Astrocyte (in vitro differentiated cells and primary cell): Measurements from ENCODE around the gene SSTR5.

ENCODE experiments used
- CTCF ChIP-seq: IDR thresholded peaks from 2 replicates; pipeline ENCODE4 v1.5.1; 2011; ENCODE audit warnings: low read depth, mild to moderate bottlenecking, inconsistent platforms, low read length, moderate library complexity; ENCODE audit not compliant: insufficient read depth
- EZH2 ChIP-seq: IDR thresholded peaks from 2 replicates; pipeline ENCODE4 v1.6.1; 2012; ENCODE audit warnings: mild to moderate bottlenecking, low read length, inconsistent platforms; ENCODE audit not compliant: insufficient read depth

- TF ChIP-seq EZH2: peak; percentile 61
- no peak for TF ChIP-seq CTCF
Measured at GRCh38 chr16:1045993-1046911, 26.3 kb upstream of the SSTR5 start.
